ENCODE measurements around the gene JAKMIP3.

JAKMIP3 gene

GRCh38 chr10:132110713-132111112, 45.0 kb downstream of the JAKMIP3 start:
- Histone ChIP-seq H3K4me3 (ENCODE audit: low read depth in 1 of 2, low read length in 2 of 2) (no peak overlapping the region), H3K9me3 (ENCODE audit: insufficient read depth, low read length, severe bottlenecking) (no peaks in the 10 kb centered on the region), H3K79me2 (ENCODE audit: insufficient read depth, low read length) (no peaks in the 10 kb centered on the region), H3K36me3 (ENCODE audit: insufficient read depth, low read length) (no peaks in the 10 kb centered on the region), H3K4me2 (ENCODE audit: insufficient read depth, low read length) (no peak overlapping the region), H4K20me1 (ENCODE audit: insufficient read depth, low read length) (0 out of 2 replicates have a peak, but pooled peaks cover 3% of the 10 kb centered on the region), H2AFZ (ENCODE audit: low read depth, low read length) (no peak overlapping the region), H3K27ac (ENCODE audit: low read length) (no peak overlapping the region), H3K4me1 (ENCODE audit: insufficient read depth, low read length) (no peaks in the 10 kb centered on the region), H3K9ac (ENCODE audit: low read depth, low read length) (no peak overlapping the region), H3K27me3 (ENCODE audit: insufficient read depth, low read length, poor library complexity) (no peaks in the 10 kb centered on the region)
- ATAC-seq (ENCODE audit: insufficient read depth, low read depth) (no peak), DNase-seq (no peak)
- TF ChIP-seq EZH2 (IDR thresholded peaks at IDR 0.05; ENCODE audit: borderline replicate concordance, low read depth, low read length, severe bottlenecking): no peak
- TF ChIP-seq, protein P1, sequence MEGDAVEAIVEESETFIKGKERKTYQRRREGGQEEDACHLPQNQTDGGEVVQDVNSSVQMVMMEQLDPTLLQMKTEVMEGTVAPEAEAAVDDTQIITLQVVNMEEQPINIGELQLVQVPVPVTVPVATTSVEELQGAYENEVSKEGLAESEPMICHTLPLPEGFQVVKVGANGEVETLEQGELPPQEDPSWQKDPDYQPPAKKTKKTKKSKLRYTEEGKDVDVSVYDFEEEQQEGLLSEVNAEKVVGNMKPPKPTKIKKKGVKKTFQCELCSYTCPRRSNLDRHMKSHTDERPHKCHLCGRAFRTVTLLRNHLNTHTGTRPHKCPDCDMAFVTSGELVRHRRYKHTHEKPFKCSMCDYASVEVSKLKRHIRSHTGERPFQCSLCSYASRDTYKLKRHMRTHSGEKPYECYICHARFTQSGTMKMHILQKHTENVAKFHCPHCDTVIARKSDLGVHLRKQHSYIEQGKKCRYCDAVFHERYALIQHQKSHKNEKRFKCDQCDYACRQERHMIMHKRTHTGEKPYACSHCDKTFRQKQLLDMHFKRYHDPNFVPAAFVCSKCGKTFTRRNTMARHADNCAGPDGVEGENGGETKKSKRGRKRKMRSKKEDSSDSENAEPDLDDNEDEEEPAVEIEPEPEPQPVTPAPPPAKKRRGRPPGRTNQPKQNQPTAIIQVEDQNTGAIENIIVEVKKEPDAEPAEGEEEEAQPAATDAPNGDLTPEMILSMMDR (IDR thresholded peaks at IDR 0.05; ENCODE audit: borderline replicate concordance, extremely low read depth, low read length, poor library complexity, severe bottlenecking): no peak

- Histone ChIP-seq H3K4me2 (ENCODE audit: insufficient read depth, low read length) (no peak overlapping the region), H3K36me3 (ENCODE audit: insufficient read depth, low read length) (no peaks in the 10 kb centered on the region), H3K4me3 (ENCODE audit: low read depth in 1 of 2, low read length in 2 of 2) (no peak overlapping the region), H3K4me1 (ENCODE audit: insufficient read depth, low read length) (no peaks in the 10 kb centered on the region), H3K27me3 (ENCODE audit: insufficient read depth, low read length, poor library complexity) (no peaks in the 10 kb centered on the region), H3K27ac (ENCODE audit: low read length) (no peak overlapping the region), H2AFZ (ENCODE audit: low read depth, low read length) (no peak overlapping the region), H3K9ac (ENCODE audit: low read depth, low read length) (no peak overlapping the region), H3K9me3 (ENCODE audit: insufficient read depth, low read length, severe bottlenecking) (no peaks in the 10 kb centered on the region), H3K79me2 (ENCODE audit: insufficient read depth, low read length) (no peaks in the 10 kb centered on the region), H4K20me1 (ENCODE audit: insufficient read depth, low read length) (0 out of 2 replicates have a peak, but pooled peaks cover 3% of the 10 kb centered on the region)
- ATAC-seq (ENCODE audit: insufficient read depth, low read depth): no peak
- no peak for DNase-seq
- no peak for TF ChIP-seq EZH2 (IDR thresholded peaks at IDR 0.05; ENCODE audit: borderline replicate concordance, low read depth, low read length, severe bottlenecking)
- TF ChIP-seq, protein P1 (IDR thresholded peaks at IDR 0.05; ENCODE audit: borderline replicate concordance, extremely low read depth, low read length, poor library complexity, severe bottlenecking): no peak
These were observed 45.5 kb downstream of the JAKMIP3 start for GRCh38 chr10:132111121-132111731.

DNA sequence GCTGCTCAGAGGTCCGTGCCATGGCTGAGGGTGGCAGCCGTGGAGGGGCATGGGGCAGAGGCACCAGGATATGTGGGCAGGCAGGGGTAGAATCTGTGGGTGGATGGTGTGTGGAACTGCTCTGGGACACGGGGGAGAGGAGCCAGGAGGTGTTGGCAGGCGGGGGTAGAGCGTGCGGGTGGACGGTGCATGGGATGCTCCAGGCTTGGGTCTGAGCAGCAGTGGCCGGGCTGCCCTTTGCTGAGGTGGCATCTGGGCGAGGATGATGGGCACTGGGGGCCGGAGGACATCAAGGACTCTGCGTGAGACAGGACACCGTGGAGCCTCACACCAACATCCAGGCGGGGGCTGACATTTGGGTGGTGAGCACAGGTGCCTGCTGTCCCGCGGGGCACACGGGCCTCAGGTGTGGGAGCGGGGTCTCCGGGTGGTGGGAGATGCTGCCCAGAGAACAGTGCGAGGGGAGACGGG, 46.2 kb downstream of the JAKMIP3 start:
- DNase-seq (no peak), ATAC-seq (ENCODE audit: insufficient read depth, low read depth) (no peak)
- no peaks in the 10 kb centered on the region for H3K9me3 ChIP-seq (ENCODE audit: insufficient read depth, low read length, severe bottlenecking)
- no peak overlapping the region for H2AFZ ChIP-seq (ENCODE audit: low read depth, low read length)
- 0 out of 2 replicates have a peak, but pooled peaks cover 3% of the 10 kb centered on the region for H4K20me1 ChIP-seq (ENCODE audit: insufficient read depth, low read length)
- H3K4me3 ChIP-seq (ENCODE audit: low read depth in 1 of 2, low read length in 2 of 2): no peak overlapping the region
- H3K4me1 ChIP-seq (ENCODE audit: insufficient read depth, low read length): no peaks in the 10 kb centered on the region
- no peak overlapping the region for H3K9ac ChIP-seq (ENCODE audit: low read depth, low read length)
- no peaks in the 10 kb centered on the region for H3K79me2 ChIP-seq (ENCODE audit: insufficient read depth, low read length)
- no peaks in the 10 kb centered on the region for H3K36me3 ChIP-seq (ENCODE audit: insufficient read depth, low read length)
- no peak overlapping the region for H3K4me2 ChIP-seq (ENCODE audit: insufficient read depth, low read length)
- TF ChIP-seq EZH2 (IDR thresholded peaks at IDR 0.05; ENCODE audit: borderline replicate concordance, low read depth, low read length, severe bottlenecking): no peak
- TF ChIP-seq, protein P1 (IDR thresholded peaks at IDR 0.05; ENCODE audit: borderline replicate concordance, extremely low read depth, low read length, poor library complexity, severe bottlenecking): no peak
- H3K27me3 ChIP-seq (ENCODE audit: insufficient read depth, low read length, poor library complexity): no peaks in the 10 kb centered on the region
- H3K27ac ChIP-seq (ENCODE audit: low read length): no peak overlapping the region
